Measurements from ENCODE around the gene RPL3.

RPL3 gene

GRCh38 chr22:39279170-39279850 lies 40.1 kb downstream of the RPL3 start:
- no peak for DNase-seq

- DNase-seq = no peak
Observed at GRCh38 chr22:39278040-39278439, 41.4 kb downstream of the RPL3 start.

GRCh38 chr22:39277142-39277607 lies 42.2 kb downstream of the RPL3 start:
- DNase-seq = no peak

GRCh38 chr22:39276440-39277141 lies 42.8 kb downstream of the RPL3 start:
- no peak for DNase-seq

- no peak for DNase-seq
Observed at GRCh38 chr22:39275814-39276439, 43.5 kb downstream of the RPL3 start.

- no peak for DNase-seq
Observed at GRCh38 chr22:39273950-39274887, 45.2 kb downstream of the RPL3 start.

- no peak for DNase-seq
Observed at GRCh38 chr22:39270792-39271191, 48.6 kb downstream of the RPL3 start.

- DNase-seq = no peak
Observed at GRCh38 chr22:39270280-39270679, 49.1 kb downstream of the RPL3 start.

- DNase-seq = no peak
Observed at GRCh38 chr22:39269095-39269790, 50.2 kb downstream of the RPL3 start.

- DNase-seq = no peak
Observed at GRCh38 chr22:39268645-39269044, 50.8 kb downstream of the RPL3 start.

GRCh38 chr22:39267974-39268373 lies 51.4 kb downstream of the RPL3 start:
- no peak for DNase-seq

GRCh38 chr22:39266398-39267030 lies 52.9 kb downstream of the RPL3 start:
- DNase-seq = no peak

- DNase-seq = no peak
Observed at GRCh38 chr22:39265143-39265886, 54.1 kb downstream of the RPL3 start.

- no peak for DNase-seq
Observed at GRCh38 chr22:39264349-39265038, 54.9 kb downstream of the RPL3 start.

- no peak for DNase-seq
Observed at GRCh38 chr22:39263626-39264348, 55.6 kb downstream of the RPL3 start.

Measured in activated effector memory CD4-positive, alpha-beta T cell treated with anti-CD3 and anti-CD28 coated beads, Interleukin-2, amount 50 U/mL, for 16 hours (primary cell).